Measurements from ENCODE around the gene TGFBR3. TPM values are rescaled to one million over a fixed set of nuclear protein-coding genes. Genes with fewer than 3 reads are reported as not detected.

The TGFBR3 gene
- total and polyA plus RNA-seq, 2 of the 8 experiments (the other 6 are each of a cell fraction or from before 2014, with no cell fraction given): 2.0 to 6.1 TPM

GRCh38 chr1:91817211-91817905 is 68.6 kb downstream of the TGFBR3 start:
- Histone ChIP-seq H4K8ac (ENCODE audit: extremely low read depth, insufficient read depth, low read length) (no peak overlapping the region), H3K4me3 (ENCODE audit: extremely low read depth in 1 of 4, insufficient read depth in 2 of 4, low read depth in 3 of 4, low read length in 4 of 4) (no peak overlapping the region), H3K4me2 (ENCODE audit: insufficient read depth in 1 of 2, low read depth in 2 of 2, low read length in 2 of 2) (no peak overlapping the region), H3K18ac (ENCODE audit: extremely low read depth, low read length) (no peak overlapping the region), H4K20me1 (replicated peaks in 1 of 2; ENCODE audit: control insufficient read depth in 1 of 2, insufficient read depth in 2 of 2, low read length in 2 of 2) (no peaks in the 10 kb centered on the region), H3K23ac (ENCODE audit: insufficient read length) (no peak overlapping the region), H2BK15ac (ENCODE audit: low read length) (no peak overlapping the region), H3K36me3 (ENCODE audit: control insufficient read depth in 2 of 4, insufficient read depth in 4 of 4, low read length in 3 of 4) (no peaks in the 10 kb centered on the region), H3K9ac (replicated peaks in 1 of 4; ENCODE audit: extremely low read depth in 1 of 4, low read depth in 3 of 4, low read length in 3 of 4) (no peak overlapping the region), H3K9me3 (ENCODE audit: insufficient read depth in 2 of 2, low read depth in 1 of 2, low read length in 1 of 2) (no peaks in the 10 kb centered on the region), H3K79me2 (ENCODE audit: control insufficient read depth in 1 of 2, insufficient read depth in 2 of 2, low read length in 2 of 2) (no peaks in the 10 kb centered on the region), H2BK12ac (ENCODE audit: low read depth, low read length) (no peak overlapping the region), H3K23me2 (ENCODE audit: low read depth, low read length) (no peaks in the 10 kb centered on the region), H3K4me1 (replicated peaks in 1 of 4; ENCODE audit: control insufficient read depth in 3 of 4, insufficient read depth in 4 of 4, low read length in 3 of 4) (peaks cover 0 to 8% (median 0%) of the 10 kb centered on the region in 4 experiments; a peak in 1 of 7 replicates), H2BK20ac (ENCODE audit: low read length) (0 out of 2 replicates have a peak overlapping the region, but pooled peaks have one; percentile 48), H2BK120ac (replicated peaks; ENCODE audit: low read depth, low read length) (no peak overlapping the region), H3K14ac (ENCODE audit: insufficient read length) (no peak overlapping the region), H3K27ac (ENCODE audit: low read depth, low read length) (no peak overlapping the region), H2AK5ac (ENCODE audit: low read depth, low read length) (no peak overlapping the region), H3K27me3 (replicated peaks in 1 of 4; ENCODE audit: control insufficient read depth in 3 of 4, extremely low read depth in 1 of 4, insufficient read depth in 3 of 4, low read length in 3 of 4) (no peaks in the 10 kb centered on the region), H2AFZ (ENCODE audit: low read length) (no peak overlapping the region), H3K56ac (replicated peaks; ENCODE audit: insufficient read length, low read depth, low read length) (no peak overlapping the region), H3K79me1 (ENCODE audit: low read depth, low read length) (no peaks in the 10 kb centered on the region), H4K91ac (replicated peaks; ENCODE audit: insufficient read length, low read length) (no peak overlapping the region), H3K4ac (replicated peaks; ENCODE audit: insufficient read length, low read depth, low read length) (no peak overlapping the region), H2BK5ac (ENCODE audit: low read depth, low read length) (no peak overlapping the region), H4K5ac (ENCODE audit: insufficient read length, low read depth, low read length) (no peak overlapping the region)
- FAIRE-seq: no peak
- CTCF ChIA-PET (ENCODE audit: partially characterized antibody): interaction anchor here (0.6 to 1.1 kb wide), 2 partner anchors 37 to 259 kb away, joined by 3 read pairs; no protein-coding TSS in a partner anchor
- no peak for DNase-seq (ENCODE audit: low read depth in 1 of 2, low spot score in 2 of 2)
- POLR2A ChIA-PET (ENCODE audit: partially characterized antibody): interaction anchor here (1.3 kb wide), 1 partner anchor 10 kb away, joined by 3 read pairs; no protein-coding TSS in a partner anchor
- WGBS, 2 experiments (ENCODE audit: extremely low coverage in 1 of 2, insufficient coverage in 1 of 2, insufficient read length in 1 of 2, insufficient replicate concordance in 2 of 2, low coverage in 1 of 2, low lambda C conversion rate in 2 of 2, missing lambda C conversion rate in 1 of 2): 85% methylated on average over 5 of the region's 5 CpGs; no CpG with 5 or more reads in 1 of the 2 experiments
- TF ChIP-seq JUN (IDR thresholded peaks at IDR 0.05; ENCODE audit: low read depth, low read length): no peak
- TF ChIP-seq CHD1 (IDR thresholded peaks at IDR 0.05; ENCODE audit: low read depth, low read length): no peak
- no peak for TF ChIP-seq POLR2AphosphoS5 (IDR thresholded peaks at IDR 0.05; ENCODE audit: low read depth, low read length)
- no peak for TF ChIP-seq RAD21 (IDR thresholded peaks at IDR 0.05 in 1 of 2, conservative IDR thresholded peaks at IDR 0.05 in 1 of 2; ENCODE audit: low read depth in 2 of 2, low read length in 2 of 2)
- TF ChIP-seq RXRA (IDR thresholded peaks at IDR 0.05; ENCODE audit: insufficient read depth, low read depth, low read length): no peak
- TF ChIP-seq CREB1 (IDR thresholded peaks at IDR 0.05): no peak
- TF ChIP-seq USF2 (IDR thresholded peaks at IDR 0.05; ENCODE audit: low read length): no peak
- no peak for TF ChIP-seq RNF2 (IDR thresholded peaks at IDR 0.05; ENCODE audit: borderline replicate concordance, low read depth, low read length, missing control alignments, poor library complexity, severe bottlenecking)
- TF ChIP-seq SP4 (IDR thresholded peaks at IDR 0.05; ENCODE audit: low read length): no peak
- TF ChIP-seq EZH2 (IDR thresholded peaks at IDR 0.05; ENCODE audit: low read depth, low read length, severe bottlenecking): no peak
- no peak for TF ChIP-seq BRCA1 (IDR thresholded peaks at IDR 0.05; ENCODE audit: low read depth, low read length)

Data from H1 (cell line).